Measurements from ENCODE around the gene NUTM1. TPM values are rescaled to one million over a fixed set of nuclear protein-coding genes. Genes with fewer than 3 reads are reported as not detected.
A peak's percentile ranks its signal among the peaks of the same experiment; 100 is the strongest.
"Not testable (repeated sequence)": the region's sequence is repeated elsewhere in the genome, so short reads cannot be mapped to it uniquely, and the experiment has no call there.

Gene NUTM1
- total and polyA plus RNA-seq, 2 donors from 2014 or later = not detected

DNA sequence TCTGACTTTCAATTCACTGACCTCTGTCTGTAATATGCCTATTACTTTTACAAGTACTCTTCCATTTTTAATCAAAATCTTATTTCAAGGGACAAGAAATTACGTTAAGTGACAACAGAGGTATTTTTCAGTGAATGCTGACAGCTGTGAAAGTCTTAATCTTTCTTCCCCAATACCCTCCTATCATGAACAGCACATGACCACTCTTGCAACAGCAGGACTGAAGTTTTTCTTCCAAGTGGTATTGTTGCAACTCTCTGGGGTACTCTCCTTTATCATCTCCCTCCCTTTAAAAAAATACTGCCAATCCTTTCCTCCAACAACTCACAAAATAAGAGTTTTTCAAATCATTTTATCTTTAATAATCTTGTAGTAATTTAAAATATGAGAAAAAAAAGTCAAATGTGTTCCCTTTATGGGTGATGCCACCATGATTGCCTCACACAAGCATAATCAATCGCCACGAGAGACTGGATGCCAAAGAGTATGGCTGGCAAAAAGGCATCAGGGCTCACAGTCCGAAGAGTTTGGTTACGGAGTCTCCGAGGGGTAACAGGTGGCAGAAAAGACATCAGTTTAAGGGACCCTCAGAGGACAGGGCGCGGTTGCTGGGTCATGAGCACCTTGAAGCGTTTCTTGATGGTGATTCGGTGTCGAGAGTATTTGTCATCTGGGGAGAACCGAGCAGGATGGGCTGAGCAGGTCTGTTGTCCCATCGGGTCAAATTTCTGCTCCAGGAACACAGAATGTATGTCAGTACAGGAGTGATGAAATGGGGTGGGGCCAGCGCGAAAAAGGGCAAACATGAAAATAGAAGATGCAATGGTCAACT is 1.5 kb upstream of the NUTM1 start:
- peak overlapping the region; percentile 83 to 100 (median 95) for H3K4me3 ChIP-seq (ENCODE audit: low read length in 3 of 3)
- FAIRE-seq (no peak), DNase-seq (no peak)
- no peak overlapping the region for H3K27ac ChIP-seq (ENCODE audit: low read depth in 2 of 2, low read length in 2 of 2)
- no peaks in the 10 kb centered on the region for H3K9me3 ChIP-seq (ENCODE audit: control insufficient read depth in 2 of 3, insufficient read depth in 1 of 3, low read length in 3 of 3)
- H3K4me1 ChIP-seq (ENCODE audit: control insufficient read depth in 2 of 3, insufficient read depth in 2 of 3, low read depth in 1 of 3, low read length in 3 of 3) = peaks cover 0 to 9% (median 5%) of the 10 kb centered on the region in 3 donors
- no peak overlapping the region for H3K9ac ChIP-seq (ENCODE audit: low read length in 3 of 3)
- intact Hi-C loops (cut with DNase I) = no loop called here
- H3K27me3 ChIP-seq (ENCODE audit: control insufficient read depth, insufficient read depth, low read length) = no peaks in the 10 kb centered on the region
- no peaks in the 10 kb centered on the region for H3K36me3 ChIP-seq (ENCODE audit: control insufficient read depth in 2 of 3, insufficient read depth in 3 of 3, low read length in 3 of 3)
- TF ChIP-seq, protein P1, sequence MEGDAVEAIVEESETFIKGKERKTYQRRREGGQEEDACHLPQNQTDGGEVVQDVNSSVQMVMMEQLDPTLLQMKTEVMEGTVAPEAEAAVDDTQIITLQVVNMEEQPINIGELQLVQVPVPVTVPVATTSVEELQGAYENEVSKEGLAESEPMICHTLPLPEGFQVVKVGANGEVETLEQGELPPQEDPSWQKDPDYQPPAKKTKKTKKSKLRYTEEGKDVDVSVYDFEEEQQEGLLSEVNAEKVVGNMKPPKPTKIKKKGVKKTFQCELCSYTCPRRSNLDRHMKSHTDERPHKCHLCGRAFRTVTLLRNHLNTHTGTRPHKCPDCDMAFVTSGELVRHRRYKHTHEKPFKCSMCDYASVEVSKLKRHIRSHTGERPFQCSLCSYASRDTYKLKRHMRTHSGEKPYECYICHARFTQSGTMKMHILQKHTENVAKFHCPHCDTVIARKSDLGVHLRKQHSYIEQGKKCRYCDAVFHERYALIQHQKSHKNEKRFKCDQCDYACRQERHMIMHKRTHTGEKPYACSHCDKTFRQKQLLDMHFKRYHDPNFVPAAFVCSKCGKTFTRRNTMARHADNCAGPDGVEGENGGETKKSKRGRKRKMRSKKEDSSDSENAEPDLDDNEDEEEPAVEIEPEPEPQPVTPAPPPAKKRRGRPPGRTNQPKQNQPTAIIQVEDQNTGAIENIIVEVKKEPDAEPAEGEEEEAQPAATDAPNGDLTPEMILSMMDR (IDR thresholded peaks at IDR 0.05; ENCODE audit: borderline replicate concordance, extremely low read depth, insufficient read depth) = no peak

DNA sequence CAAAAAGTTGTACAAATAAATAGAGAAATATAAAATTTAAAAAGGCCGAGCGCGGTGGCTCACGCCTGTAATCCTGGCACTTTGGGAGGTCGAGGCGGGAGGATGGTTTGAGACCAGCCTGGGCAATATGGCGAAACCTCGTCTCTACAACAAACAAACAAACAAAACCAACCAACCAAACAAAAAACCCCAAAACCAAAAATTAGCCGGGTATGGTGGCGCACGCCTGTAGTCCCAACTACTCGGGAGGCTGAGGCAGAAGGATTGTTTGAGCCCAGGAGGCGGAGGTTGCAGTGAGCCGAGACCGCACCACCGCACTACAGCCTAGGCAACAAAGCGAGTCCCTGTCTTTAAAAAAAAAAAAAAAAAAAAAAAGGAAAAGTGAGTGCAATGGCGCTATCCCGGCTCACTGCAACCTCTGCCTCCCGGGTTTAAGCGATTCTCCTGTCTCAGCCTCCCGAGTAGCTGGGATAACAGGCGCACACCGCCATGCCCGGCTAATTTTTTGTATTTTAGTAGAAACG is 840 bp upstream of the NUTM1 start:
- peak overlapping the region; percentile 83 to 100 (median 95) for H3K4me3 ChIP-seq (ENCODE audit: low read length in 3 of 3)
- H3K36me3 ChIP-seq (ENCODE audit: control insufficient read depth in 2 of 3, insufficient read depth in 3 of 3, low read length in 3 of 3); H3K27me3 ChIP-seq (ENCODE audit: control insufficient read depth, insufficient read depth, low read length); H3K4me1 ChIP-seq (ENCODE audit: control insufficient read depth in 2 of 3, insufficient read depth in 2 of 3, low read depth in 1 of 3, low read length in 3 of 3); DNase-seq; H3K9me3 ChIP-seq (ENCODE audit: control insufficient read depth in 2 of 3, insufficient read depth in 1 of 3, low read length in 3 of 3); FAIRE-seq; intact Hi-C loops (cut with DNase I): not testable (repeated sequence)
- H3K27ac ChIP-seq (ENCODE audit: low read depth in 2 of 2, low read length in 2 of 2) = peak overlapping the region; percentile 86 to 92
- peak overlapping the region; percentile 38 to 100 (median 71) for H3K9ac ChIP-seq (ENCODE audit: low read length in 3 of 3)

DNA sequence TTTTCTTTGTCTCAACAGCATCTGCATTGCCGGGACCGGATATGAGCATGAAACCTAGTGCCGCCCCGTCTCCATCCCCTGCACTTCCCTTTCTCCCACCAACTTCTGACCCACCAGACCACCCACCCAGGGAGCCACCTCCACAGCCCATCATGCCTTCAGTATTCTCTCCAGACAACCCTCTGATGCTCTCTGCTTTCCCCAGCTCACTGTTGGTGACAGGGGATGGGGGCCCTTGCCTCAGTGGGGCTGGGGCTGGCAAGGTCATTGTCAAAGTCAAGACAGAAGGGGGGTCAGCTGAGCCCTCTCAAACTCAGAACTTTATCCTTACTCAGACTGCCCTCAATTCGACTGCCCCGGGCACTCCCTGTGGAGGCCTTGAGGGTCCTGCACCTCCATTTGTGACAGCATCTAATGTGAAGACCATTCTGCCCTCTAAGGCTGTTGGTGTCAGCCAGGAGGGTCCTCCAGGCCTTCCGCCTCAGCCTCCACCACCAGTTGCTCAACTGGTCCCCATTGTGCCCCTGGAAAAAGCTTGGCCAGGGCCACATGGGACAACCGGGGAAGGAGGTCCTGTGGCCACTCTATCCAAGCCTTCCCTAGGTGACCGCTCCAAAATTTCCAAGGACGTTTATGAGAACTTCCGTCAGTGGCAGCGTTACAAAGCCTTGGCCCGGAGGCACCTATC is 5.0 kb downstream of the NUTM1 start:
- H3K4me3 ChIP-seq (ENCODE audit: low read length in 3 of 3) = no peak overlapping the region
- no peaks in the 10 kb centered on the region for H3K27me3 ChIP-seq (ENCODE audit: control insufficient read depth, insufficient read depth, low read length)
- DNase-seq = no peak

More for the DNA sequence above, 5.0 kb downstream of the NUTM1 start:
- no peak for FAIRE-seq
- Histone ChIP-seq H3K36me3 (ENCODE audit: control insufficient read depth in 2 of 3, insufficient read depth in 3 of 3, low read length in 3 of 3) (no peaks in the 10 kb centered on the region), H3K27ac (ENCODE audit: low read depth in 2 of 2, low read length in 2 of 2) (no peak overlapping the region), H3K4me1 (ENCODE audit: control insufficient read depth in 2 of 3, insufficient read depth in 2 of 3, low read depth in 1 of 3, low read length in 3 of 3) (no peaks in the 10 kb centered on the region), H3K9me3 (ENCODE audit: control insufficient read depth in 2 of 3, insufficient read depth in 1 of 3, low read length in 3 of 3) (no peaks in the 10 kb centered on the region), H3K9ac (ENCODE audit: low read length in 3 of 3) (no peak overlapping the region)
- TF ChIP-seq, protein P1 (IDR thresholded peaks at IDR 0.05; ENCODE audit: borderline replicate concordance, extremely low read depth, insufficient read depth) = no peak
- intact Hi-C loops (cut with DNase I) = no loop called here
